Mucosa of gallbladder (tissue), 1 donor: Measurements from ENCODE around the gene CCNI. TPM values are rescaled to one million over a fixed set of nuclear protein-coding genes. Genes with fewer than 3 reads are reported as not detected.
"Not testable (repeated sequence)": the region's sequence is repeated elsewhere in the genome, so short reads cannot be mapped to it uniquely, and the experiment has no call there.

Experiments
- DNase-seq: peaks from one replicate; pipeline ENCODE4 v3.0.0-alpha.2; 2020; ENCODE audit warnings: low spot score
- total RNA-seq: library from RNA; stranded (reverse); gene quantifications from one replicate; pipeline ENCODE4 v1.2.1, GENCODE V29; 2021
- donor health status: DM: no; HTN: no; CAD: no.

CCNI gene
- total RNA-seq, 1 donor from 2014 or later, result 396 TPM

GRCh38 chr4:77040854-77041725 is 34.7 kb downstream of the CCNI start:
- no peak for DNase-seq

- DNase-seq, result no peak
These were observed 35.5 kb downstream of the CCNI start for GRCh38 chr4:77040270-77040669.

- no peak for DNase-seq
These were observed 36.0 kb downstream of the CCNI start for GRCh38 chr4:77039796-77040195.

GRCh38 chr4:77037736-77038135 is 38.1 kb downstream of the CCNI start:
- DNase-seq, result no peak

- DNase-seq, result not testable (repeated sequence)
These were observed 38.6 kb downstream of the CCNI start for GRCh38 chr4:77037168-77037567.

GRCh38 chr4:77036206-77036605 is 39.6 kb downstream of the CCNI start:
- DNase-seq, result peak; percentile 27

GRCh38 chr4:77035153-77035552 is 40.6 kb downstream of the CCNI start:
- DNase-seq, result no peak

- DNase-seq, result no peak
These were observed 44.2 kb downstream of the CCNI start for GRCh38 chr4:77031544-77031943.

- DNase-seq, result not testable (repeated sequence)
These were observed 46.0 kb downstream of the CCNI start for GRCh38 chr4:77029757-77030156.

GRCh38 chr4:77028246-77028645 is 47.5 kb downstream of the CCNI start:
- no peak for DNase-seq

- DNase-seq, result no peak
These were observed 49.5 kb downstream of the CCNI start for GRCh38 chr4:77026322-77026704.

GRCh38 chr4:77025643-77026321 is 50.0 kb downstream of the CCNI start:
- no peak for DNase-seq

- no peak for DNase-seq
These were observed 51.9 kb downstream of the CCNI start for GRCh38 chr4:77023920-77024319.

GRCh38 chr4:77022560-77023179 is 53.1 kb downstream of the CCNI start:
- DNase-seq, result no peak

GRCh38 chr4:77021614-77022089 is 54.1 kb downstream of the CCNI start:
- DNase-seq, result peak; percentile 56

- no peak for DNase-seq
These were observed 55.8 kb downstream of the CCNI start for GRCh38 chr4:77020017-77020416.

GRCh38 chr4:77015390-77015789 is 60.4 kb downstream of the CCNI start:
- DNase-seq, result no peak

- DNase-seq, result no peak
These were observed 61.5 kb downstream of the CCNI start for GRCh38 chr4:77014256-77014655.

GRCh38 chr4:77012726-77013125 is 63.1 kb downstream of the CCNI start:
- no peak for DNase-seq

GRCh38 chr4:77010841-77011354 is 64.9 kb downstream of the CCNI start:
- DNase-seq, result no peak

- DNase-seq, result no peak
These were observed 66.2 kb downstream of the CCNI start for GRCh38 chr4:77009511-77010115.
